ENCODE results near the gene DNAAF8. TPM values are rescaled to one million over a fixed set of nuclear protein-coding genes. Genes with fewer than 3 reads are reported as not detected.

DNAAF8 gene
- total RNA-seq, 1 experiment from 2014 or later: 1.2 TPM

DNA sequence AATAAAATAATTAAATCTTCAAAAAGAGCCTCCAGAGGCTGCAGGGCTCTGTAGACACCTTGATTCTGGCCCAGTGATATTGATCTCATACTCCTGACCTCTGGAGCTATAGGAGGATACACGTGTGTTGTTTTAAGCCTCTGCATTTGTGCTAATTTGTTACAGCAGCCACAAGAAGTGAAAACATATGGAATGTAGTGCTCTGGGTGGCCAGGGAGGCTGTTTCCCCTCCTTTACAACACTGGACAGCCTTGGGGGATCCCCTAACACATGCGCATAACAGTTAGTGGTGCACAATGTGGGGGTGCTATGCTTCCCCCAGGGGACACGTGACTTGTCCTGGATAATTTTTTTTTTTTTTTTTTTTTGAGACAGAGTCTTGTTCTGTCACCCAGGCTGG, 37.3 kb downstream of the DNAAF8 start:
- no peak overlapping the region for H3K9ac ChIP-seq (ENCODE audit: low read length)
- H3F3A ChIP-seq (ENCODE audit: low read length, unreplicated experiment): no peaks in the 10 kb centered on the region
- H3K36me3 ChIP-seq (ENCODE audit: low read depth, low read length): no peaks in the 10 kb centered on the region
- no peak overlapping the region for H2AFZ ChIP-seq (ENCODE audit: low read length)
- CTCF ChIA-PET: no interaction called here
- H3K27me3 ChIP-seq (ENCODE audit: low read length): no peaks in the 10 kb centered on the region
- no peaks in the 10 kb centered on the region for H3K9me3 ChIP-seq (ENCODE audit: low read length)
- H3K4me1 ChIP-seq (ENCODE audit: insufficient read depth, low read length): peaks cover 8% of the 10 kb centered on the region; the same call in 1 of the 2 replicates
- ATAC-seq (no peak), DNase-seq (no peak)
- POLR2A ChIA-PET (ENCODE audit: unreplicated experiment): no interaction called here
- H3K79me2 ChIP-seq (ENCODE audit: low read length): peaks cover 3% of the 10 kb centered on the region
- H3K27ac ChIP-seq (ENCODE audit: low read length): no peak overlapping the region
- no peaks in the 10 kb centered on the region for H4K20me1 ChIP-seq (ENCODE audit: low read length)
- H3K4me3 ChIP-seq (ENCODE audit: low read length): no peak overlapping the region
- no peak for TF ChIP-seq EZH2 (IDR thresholded peaks at IDR 0.05; ENCODE audit: low read length, unreplicated experiment)
- no peak overlapping the region for H3K4me2 ChIP-seq (ENCODE audit: low read length)
- intact Hi-C loops (cut with micrococcal nuclease): no loop called here
- no TSS peak for BruUV-seq (replicated peaks)
- H3K9me2 ChIP-seq (replicated peaks; ENCODE audit: low read length): no peaks in the 10 kb centered on the region

DNA sequence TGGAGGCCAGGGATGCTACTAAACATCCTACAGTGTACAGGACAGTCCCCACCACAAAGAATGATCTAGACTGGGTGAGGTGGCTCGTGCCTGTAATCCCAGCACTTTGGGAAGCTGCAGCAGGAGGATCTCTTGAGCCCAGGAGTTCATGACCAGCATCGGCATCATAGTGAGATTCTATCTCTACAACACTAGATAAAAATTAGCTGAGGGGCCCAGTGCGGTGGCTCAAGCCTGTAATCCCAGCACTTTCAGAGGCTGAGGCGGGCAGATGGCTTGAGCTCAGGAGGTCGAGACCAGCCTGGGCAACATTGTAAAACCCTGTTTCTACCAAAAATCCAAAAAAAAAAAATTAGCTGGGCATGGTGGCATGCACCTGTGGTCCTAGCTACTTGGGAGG, 38.0 kb downstream of the DNAAF8 start:
- Histone ChIP-seq H3K9ac (ENCODE audit: low read length) (no peak overlapping the region), H2AFZ (ENCODE audit: low read length) (no peak overlapping the region), H3K9me3 (ENCODE audit: low read length) (no peaks in the 10 kb centered on the region), H3K36me3 (ENCODE audit: low read depth, low read length) (no peaks in the 10 kb centered on the region), H3K27ac (ENCODE audit: low read length) (no peak overlapping the region), H4K20me1 (ENCODE audit: low read length) (no peaks in the 10 kb centered on the region), H3K4me1 (ENCODE audit: insufficient read depth, low read length) (peaks cover 8% of the 10 kb centered on the region; the same call in 1 of the 2 replicates), H3K79me2 (ENCODE audit: low read length) (no peaks in the 10 kb centered on the region), H3K4me3 (ENCODE audit: low read length) (no peak overlapping the region), H3K27me3 (ENCODE audit: low read length) (no peaks in the 10 kb centered on the region), H3K4me2 (ENCODE audit: low read length) (no peak overlapping the region), H3K9me2 (replicated peaks; ENCODE audit: low read length) (no peaks in the 10 kb centered on the region), H3F3A (ENCODE audit: low read length, unreplicated experiment) (no peaks in the 10 kb centered on the region)
- BruUV-seq (replicated peaks): no TSS peak
- TF ChIP-seq EZH2 (IDR thresholded peaks at IDR 0.05; ENCODE audit: low read length, unreplicated experiment) (no peak), EZH2phosphoT487 (IDR thresholded peaks at IDR 0.05; ENCODE audit: borderline replicate concordance, low read length) (no peak)
- TF ChIP-seq, protein P1, sequence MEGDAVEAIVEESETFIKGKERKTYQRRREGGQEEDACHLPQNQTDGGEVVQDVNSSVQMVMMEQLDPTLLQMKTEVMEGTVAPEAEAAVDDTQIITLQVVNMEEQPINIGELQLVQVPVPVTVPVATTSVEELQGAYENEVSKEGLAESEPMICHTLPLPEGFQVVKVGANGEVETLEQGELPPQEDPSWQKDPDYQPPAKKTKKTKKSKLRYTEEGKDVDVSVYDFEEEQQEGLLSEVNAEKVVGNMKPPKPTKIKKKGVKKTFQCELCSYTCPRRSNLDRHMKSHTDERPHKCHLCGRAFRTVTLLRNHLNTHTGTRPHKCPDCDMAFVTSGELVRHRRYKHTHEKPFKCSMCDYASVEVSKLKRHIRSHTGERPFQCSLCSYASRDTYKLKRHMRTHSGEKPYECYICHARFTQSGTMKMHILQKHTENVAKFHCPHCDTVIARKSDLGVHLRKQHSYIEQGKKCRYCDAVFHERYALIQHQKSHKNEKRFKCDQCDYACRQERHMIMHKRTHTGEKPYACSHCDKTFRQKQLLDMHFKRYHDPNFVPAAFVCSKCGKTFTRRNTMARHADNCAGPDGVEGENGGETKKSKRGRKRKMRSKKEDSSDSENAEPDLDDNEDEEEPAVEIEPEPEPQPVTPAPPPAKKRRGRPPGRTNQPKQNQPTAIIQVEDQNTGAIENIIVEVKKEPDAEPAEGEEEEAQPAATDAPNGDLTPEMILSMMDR (conservative IDR thresholded peaks at IDR 0.05; ENCODE audit: low read depth, low read length): no peak
- DNase-seq (no peak), ATAC-seq (no peak)
- intact Hi-C loops (cut with micrococcal nuclease): no loop called here
- ChIA-PET CTCF (no interaction called here), POLR2A (ENCODE audit: unreplicated experiment) (no interaction called here)

GRCh38 chr16:4775005-4775404, 40.7 kb downstream of the DNAAF8 start:
- Histone ChIP-seq H3K4me1 (ENCODE audit: insufficient read depth, low read length) (peaks cover 1% of the 10 kb centered on the region; the same call in 1 of the 2 replicates), H3K27me3 (ENCODE audit: low read length) (no peaks in the 10 kb centered on the region), H3F3A (ENCODE audit: low read length, unreplicated experiment) (no peaks in the 10 kb centered on the region), H3K4me3 (ENCODE audit: low read length) (no peak overlapping the region), H3K9me3 (ENCODE audit: low read length) (no peaks in the 10 kb centered on the region), H3K4me2 (ENCODE audit: low read length) (no peak overlapping the region), H3K27ac (ENCODE audit: low read length) (no peak overlapping the region), H3K9me2 (replicated peaks; ENCODE audit: low read length) (no peaks in the 10 kb centered on the region), H2AFZ (ENCODE audit: low read length) (no peak overlapping the region), H3K79me2 (ENCODE audit: low read length) (no peaks in the 10 kb centered on the region), H4K20me1 (ENCODE audit: low read length) (no peaks in the 10 kb centered on the region), H3K36me3 (ENCODE audit: low read depth, low read length) (no peaks in the 10 kb centered on the region), H3K9ac (ENCODE audit: low read length) (no peak overlapping the region)
- intact Hi-C loops (cut with micrococcal nuclease): no loop called here
- ATAC-seq: no peak
- ChIA-PET CTCF (no interaction called here), POLR2A (ENCODE audit: unreplicated experiment) (no interaction called here)
- no TSS peak for BruUV-seq (replicated peaks)
- DNase-seq: no peak
- TF ChIP-seq, protein P1 (conservative IDR thresholded peaks at IDR 0.05; ENCODE audit: low read depth, low read length): no peak
- TF ChIP-seq EZH2phosphoT487 (IDR thresholded peaks at IDR 0.05; ENCODE audit: borderline replicate concordance, low read length): no peak
